Fibroblast of pulmonary artery (primary cell): Measurements from ENCODE around the gene CPB2.

Experiments
- DNase-seq: peaks from one replicate; pipeline ENCODE4 v3.0.0-alpha.2; 2010; ENCODE audit warnings: low read depth
- H3K4me3 ChIP-seq: replicated peaks from 2 replicates; pipeline ENCODE4 v1.5.1; 2011; ENCODE audit warnings: low read depth, mild to moderate bottlenecking, control low read depth, low read length, moderate library complexity
- CTCF ChIP-seq: IDR thresholded peaks from 2 replicates; pipeline ENCODE4 v1.5.1; 2011; ENCODE audit warnings: mild to moderate bottlenecking, control low read depth, low read length, inconsistent platforms; ENCODE audit errors: missing control alignments

CPB2 gene

GRCh38 chr13:46057256-46058015, 47.4 kb downstream of the CPB2 start:
- TF ChIP-seq CTCF, result no peak
- H3K4me3 ChIP-seq, result no peak overlapping the region
- no peak for DNase-seq

DNA sequence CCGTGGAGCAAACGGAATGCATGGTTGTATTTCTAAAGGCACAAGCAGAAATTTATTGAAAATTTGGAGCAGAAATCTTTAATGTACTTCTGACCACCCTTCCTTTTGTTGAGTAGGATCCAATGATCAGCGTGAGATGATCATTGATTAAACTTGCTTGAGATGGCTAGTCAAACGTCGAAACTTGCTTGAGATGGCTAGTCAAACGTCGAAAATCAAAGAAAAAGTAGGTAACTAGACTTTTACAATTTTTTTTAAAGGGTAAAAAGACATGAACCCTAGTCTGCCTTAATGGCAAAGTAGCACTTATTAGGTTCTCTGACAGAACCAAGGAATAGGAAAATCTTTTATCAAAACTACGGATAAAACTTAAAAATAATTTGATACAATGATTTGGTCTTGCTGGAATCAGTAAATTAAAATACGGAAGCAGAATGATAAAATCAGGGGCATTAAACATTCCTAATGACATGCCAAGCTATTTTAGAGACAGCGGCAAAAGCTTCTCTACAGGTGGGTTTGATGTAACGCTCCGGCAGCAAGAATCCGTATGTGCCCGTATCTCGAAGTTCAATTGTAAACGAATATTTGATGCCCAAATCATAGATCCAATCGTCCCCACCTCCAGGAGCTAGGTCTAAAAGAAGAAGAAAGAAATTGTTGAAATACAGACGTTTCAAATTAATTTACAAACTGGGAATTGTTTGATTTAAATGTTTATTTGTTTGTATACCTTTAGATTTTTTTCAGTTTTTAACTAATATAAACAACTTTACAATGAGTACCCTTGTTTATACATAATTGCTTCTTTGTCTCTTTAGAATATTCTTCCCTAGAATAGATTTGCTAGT, 51.4 kb downstream of the CPB2 start:
- no peak for DNase-seq
- TF ChIP-seq CTCF, result no peak
- H3K4me3 ChIP-seq, result peak overlapping the region; percentile 94

DNA sequence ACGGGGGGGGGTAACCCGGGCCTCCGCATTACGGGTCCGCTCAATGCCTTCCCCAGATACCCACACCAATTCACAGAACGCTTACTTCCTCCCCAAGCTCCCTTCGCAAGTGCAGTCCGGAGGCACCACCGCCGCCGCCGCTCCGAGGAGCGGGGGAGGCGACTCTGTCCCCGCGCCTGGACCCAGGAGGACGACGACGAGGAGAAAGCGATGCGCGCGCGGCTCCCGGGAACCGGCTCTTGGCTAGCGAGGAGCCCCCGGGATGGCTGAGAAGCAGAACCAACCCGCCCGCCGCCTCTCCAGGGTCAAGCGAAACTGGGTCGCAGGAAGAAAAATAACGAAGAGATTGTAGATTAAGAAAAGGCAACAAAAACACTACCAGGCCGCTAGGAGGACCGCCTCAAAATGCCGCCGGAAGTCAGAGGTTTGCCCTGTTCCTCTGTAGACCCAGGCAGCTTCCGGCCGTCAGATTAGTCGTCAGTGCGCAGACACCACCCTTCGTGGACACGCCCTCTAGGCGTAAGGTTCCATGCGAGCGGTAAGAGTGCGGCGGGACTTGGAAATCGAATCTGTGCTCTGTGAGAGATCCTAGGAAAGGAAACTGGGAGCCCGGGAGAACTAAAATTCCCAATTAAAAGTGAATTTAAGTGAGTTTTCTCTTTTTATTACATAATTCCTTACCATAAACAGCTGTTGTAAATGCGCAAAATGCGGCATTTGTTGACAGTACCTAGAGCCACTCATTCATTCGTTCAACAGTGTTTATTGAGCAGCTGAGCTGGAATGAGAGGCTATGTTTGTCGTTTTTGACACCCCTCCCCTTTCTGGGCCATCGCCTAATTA, 52.3 kb downstream of the CPB2 start, which contains the start of gene ZC3H13:
Gene ZC3H13 (minus strand): TSS at position 428 of the 843 bp plus-strand sequence. CDS start 7,239 bp downstream, outside the sequence.
- TF ChIP-seq CTCF, result peak; percentile 31
- H3K4me3 ChIP-seq, result peak within 1 kb of the TSS; percentile 94
- peak; percentile 96 for DNase-seq

DNA sequence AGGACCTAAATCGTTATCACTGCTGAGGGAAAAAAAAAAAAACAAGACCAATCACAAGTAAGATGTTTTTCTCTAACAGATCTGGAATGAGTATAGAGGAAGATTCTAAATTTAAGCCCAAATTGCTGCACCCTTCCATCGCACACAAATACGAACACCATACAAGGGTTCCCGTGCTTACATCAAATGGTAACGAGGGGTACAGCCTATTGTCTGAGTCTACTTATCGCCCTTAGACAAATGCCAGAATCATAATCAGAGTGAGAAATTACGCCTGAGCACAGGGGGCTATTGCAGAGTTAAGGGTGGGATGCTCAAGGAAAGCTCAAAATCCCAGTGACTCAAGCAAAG, 52.9 kb downstream of the CPB2 start:
- peak; percentile 4 for DNase-seq
- no peak for TF ChIP-seq CTCF
- H3K4me3 ChIP-seq, result peak overlapping the region; percentile 94

GRCh38 chr13:46050771-46051170, 54.1 kb downstream of the CPB2 start:
- no peak for DNase-seq
- peak overlapping the region; percentile 94 for H3K4me3 ChIP-seq
- no peak for TF ChIP-seq CTCF

DNA sequence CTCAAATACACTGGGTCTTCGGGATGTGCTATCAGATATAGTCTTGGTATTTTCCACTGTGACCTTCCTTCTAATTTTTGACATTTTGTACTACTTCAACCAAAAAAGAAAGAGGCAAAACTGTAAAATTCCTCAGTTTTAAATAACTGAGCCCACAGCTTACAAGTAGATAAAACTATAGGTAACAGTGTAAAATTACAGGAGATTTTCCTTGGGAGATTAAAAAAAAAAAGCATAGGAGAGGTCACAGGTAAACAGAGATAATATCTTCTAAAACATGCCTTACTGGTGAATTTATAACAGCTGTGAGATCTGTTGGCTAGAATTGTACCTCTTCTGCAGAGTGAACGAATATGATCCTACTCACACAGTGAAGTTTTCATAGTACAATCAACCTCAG, 59.4 kb downstream of the CPB2 start:
- H3K4me3 ChIP-seq, result no peak overlapping the region

More for the DNA sequence above, 59.4 kb downstream of the CPB2 start:
- no peak for DNase-seq
- no peak for TF ChIP-seq CTCF
